ENCODE data around the gene ADAM15.

ADAM15 gene

DNA sequence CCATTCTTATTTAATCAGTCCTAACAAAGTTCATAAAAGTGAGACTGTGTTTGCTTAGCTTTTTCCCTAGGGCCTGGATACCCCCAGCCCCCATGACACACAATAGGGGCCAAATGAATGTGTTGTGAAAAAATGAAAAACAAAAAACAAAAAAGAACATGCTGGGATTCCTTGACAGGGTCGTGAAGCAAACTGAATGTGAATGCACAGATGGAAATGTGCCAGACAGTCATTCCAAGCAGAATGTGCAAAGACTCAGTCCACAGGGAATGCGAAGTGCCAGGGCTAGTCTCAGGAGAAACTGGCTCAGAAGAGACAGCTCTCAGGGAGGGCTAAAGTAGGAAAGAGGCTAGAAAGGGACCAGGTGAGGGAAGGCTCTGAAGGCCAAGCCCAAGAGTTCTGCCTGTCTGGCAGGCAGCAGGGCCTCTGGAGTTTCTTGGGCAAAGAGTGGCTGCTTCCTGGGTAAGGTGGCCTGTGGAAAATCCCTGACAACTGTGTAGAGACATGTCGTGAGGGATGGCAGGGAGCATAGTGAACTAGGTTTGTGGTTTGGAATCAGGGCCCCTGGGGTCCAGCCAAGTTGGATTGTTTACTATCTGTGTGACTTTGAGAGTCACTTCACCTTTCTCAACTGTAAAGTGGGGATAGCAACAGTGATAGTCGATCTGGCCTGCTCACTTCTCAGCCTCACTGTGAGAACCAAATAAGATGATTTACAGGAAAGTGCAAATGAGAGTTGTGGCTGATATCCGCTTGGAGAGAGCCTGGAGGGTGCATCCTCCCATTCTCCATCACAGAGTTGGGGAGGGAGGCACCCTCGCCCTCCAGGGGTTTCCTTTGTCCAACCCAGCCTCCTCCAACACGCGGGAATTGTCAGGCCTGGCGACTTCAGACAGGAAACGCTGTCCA, 1.2 kb upstream of the ADAM15 start:
- TF ChIP-seq, protein P1, sequence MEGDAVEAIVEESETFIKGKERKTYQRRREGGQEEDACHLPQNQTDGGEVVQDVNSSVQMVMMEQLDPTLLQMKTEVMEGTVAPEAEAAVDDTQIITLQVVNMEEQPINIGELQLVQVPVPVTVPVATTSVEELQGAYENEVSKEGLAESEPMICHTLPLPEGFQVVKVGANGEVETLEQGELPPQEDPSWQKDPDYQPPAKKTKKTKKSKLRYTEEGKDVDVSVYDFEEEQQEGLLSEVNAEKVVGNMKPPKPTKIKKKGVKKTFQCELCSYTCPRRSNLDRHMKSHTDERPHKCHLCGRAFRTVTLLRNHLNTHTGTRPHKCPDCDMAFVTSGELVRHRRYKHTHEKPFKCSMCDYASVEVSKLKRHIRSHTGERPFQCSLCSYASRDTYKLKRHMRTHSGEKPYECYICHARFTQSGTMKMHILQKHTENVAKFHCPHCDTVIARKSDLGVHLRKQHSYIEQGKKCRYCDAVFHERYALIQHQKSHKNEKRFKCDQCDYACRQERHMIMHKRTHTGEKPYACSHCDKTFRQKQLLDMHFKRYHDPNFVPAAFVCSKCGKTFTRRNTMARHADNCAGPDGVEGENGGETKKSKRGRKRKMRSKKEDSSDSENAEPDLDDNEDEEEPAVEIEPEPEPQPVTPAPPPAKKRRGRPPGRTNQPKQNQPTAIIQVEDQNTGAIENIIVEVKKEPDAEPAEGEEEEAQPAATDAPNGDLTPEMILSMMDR (IDR thresholded peaks at IDR 0.05; ENCODE audit: unreplicated experiment in 3 of 3), result no peak
- H3K9me3 Mint-ChIP-seq, result no peaks in the 10 kb centered on the region
- peak overlapping the region; percentile 75 to 94 (median 91) for H3K27ac Mint-ChIP-seq
- H3K36me3 Mint-ChIP-seq (ENCODE audit: low read depth), result no peaks in the 10 kb centered on the region
- peak overlapping the region; percentile 88 to 89 (median 88) for H3K4me3 Mint-ChIP-seq
- H3K27me3 Mint-ChIP-seq (ENCODE audit: low read depth), result peaks cover 8% of the 10 kb centered on the region
- H3K4me1 Mint-ChIP-seq, result peaks cover 22% of the 10 kb centered on the region

DNA sequence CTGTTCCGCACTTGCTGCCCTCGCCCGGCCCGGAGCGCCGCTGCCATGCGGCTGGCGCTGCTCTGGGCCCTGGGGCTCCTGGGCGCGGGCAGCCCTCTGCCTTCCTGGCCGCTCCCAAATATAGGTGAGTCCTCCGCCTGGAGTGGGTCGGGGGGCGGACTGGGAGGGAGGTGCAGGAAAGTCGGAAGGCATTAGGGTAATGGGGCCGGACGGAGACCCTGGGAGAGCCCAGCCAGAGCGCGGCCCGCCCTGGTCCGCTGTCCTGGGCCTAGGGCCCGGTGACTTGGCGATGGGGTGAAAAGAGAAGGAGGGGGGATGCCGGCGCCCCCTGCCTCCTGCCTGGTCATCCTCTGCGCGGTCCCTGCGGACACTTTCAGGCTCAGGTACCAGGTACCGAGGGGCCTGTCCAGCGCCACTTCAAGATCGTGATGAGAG, 243 bp downstream of the ADAM15 start:
- Mint-ChIP-seq H3K4me3 (peak overlapping the region; percentile 80 to 85 (median 81)), H3K4me1 (peaks cover 18% of the 10 kb centered on the region), H3K27me3 (ENCODE audit: low read depth) (peaks cover 8% of the 10 kb centered on the region), H3K9me3 (no peaks in the 10 kb centered on the region), H3K36me3 (ENCODE audit: low read depth) (no peaks in the 10 kb centered on the region), H3K27ac (no peak overlapping the region)
- TF ChIP-seq, protein P1 (IDR thresholded peaks at IDR 0.05; ENCODE audit: unreplicated experiment in 3 of 3), result no peak

DNA sequence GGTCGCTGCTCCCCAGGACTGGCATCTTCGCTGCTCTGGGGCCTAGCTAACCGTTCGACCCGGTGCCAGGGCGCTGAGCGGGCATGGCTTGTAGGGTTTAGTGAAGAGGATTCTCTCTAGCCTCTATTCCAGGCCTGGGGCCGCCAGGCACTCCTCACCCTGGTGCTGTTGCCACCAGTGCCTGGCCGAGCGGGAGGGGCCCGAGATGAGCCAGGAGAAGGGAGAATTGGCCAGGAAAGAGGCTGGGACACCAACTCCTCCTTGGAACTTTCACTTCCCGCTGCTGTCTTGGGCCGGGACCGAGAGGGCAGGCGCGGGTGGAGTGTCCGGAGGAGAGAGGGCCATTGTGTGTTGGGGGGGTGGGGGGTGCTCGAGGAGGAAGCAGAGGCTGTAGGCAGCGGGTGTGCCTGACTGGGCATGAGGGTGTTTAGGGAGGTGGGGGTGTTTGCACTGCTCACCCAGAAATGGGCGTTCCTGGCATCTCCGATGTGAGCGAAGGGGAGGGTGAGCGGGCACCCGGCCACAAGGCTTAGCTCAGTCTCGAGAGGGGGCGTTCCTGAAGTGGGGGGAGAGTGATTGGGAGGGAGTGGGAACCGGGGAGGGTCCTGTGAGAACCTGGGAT, 772 bp downstream of the ADAM15 start:
- Mint-ChIP-seq H3K27me3 (ENCODE audit: low read depth) (peaks cover 8% of the 10 kb centered on the region), H3K36me3 (ENCODE audit: low read depth) (no peaks in the 10 kb centered on the region), H3K4me3 (peak overlapping the region; percentile 80 to 85 (median 81)), H3K4me1 (peaks cover 18% of the 10 kb centered on the region), H3K9me3 (no peaks in the 10 kb centered on the region), H3K27ac (no peak overlapping the region)
- TF ChIP-seq, protein P1 (IDR thresholded peaks at IDR 0.05; ENCODE audit: unreplicated experiment in 3 of 3), result no peak

DNA sequence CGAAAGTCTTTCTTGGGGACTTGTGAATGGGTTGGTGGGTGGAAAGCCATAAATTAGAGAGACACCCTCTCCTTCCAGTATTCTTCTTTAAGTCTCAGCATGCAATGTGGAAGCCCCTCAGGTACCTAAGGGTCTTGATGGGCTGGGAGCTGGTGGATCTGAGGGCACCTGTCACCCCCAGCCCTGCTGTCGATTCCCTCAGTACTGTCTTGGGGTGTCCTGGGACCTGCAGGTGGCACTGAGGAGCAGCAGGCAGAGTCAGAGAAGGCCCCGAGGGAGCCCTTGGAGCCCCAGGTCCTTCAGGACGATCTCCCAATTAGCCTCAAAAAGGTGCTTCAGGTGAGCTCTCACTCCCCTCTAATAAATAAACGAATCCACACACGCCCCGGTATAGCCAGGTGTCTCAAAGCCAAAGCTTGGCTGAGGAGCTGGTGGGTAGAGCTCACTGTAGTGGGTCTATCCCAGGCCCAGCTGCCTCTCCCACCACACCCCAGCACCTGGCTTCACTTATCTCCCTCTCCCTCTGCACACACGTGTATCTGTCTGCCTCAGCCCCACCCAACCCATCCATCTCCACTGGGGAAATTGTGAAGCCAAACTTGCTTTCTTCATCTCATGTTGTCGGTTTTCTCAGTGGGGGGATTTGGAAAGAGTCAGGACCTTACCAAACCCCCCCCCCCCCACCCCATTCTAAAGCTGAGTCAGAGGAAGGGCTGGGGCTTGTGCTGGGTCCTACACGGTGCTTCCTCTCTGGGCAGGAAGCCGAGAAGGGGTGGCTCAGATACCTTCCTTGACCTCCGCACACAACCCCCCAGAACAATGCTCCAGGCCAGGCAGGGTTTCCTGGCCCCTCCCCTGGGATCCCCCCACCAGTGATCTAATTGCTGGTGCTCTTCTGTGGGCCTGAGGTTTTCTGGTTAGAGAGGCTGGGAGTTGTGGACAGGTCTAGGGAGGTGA, 1.6 kb downstream of the ADAM15 start:
- Mint-ChIP-seq H3K27me3 (ENCODE audit: low read depth) (peaks cover 8% of the 10 kb centered on the region), H3K9me3 (no peaks in the 10 kb centered on the region), H3K27ac (no peak overlapping the region), H3K4me3 (peak overlapping the region; percentile 80 to 85 (median 81)), H3K36me3 (ENCODE audit: low read depth) (no peaks in the 10 kb centered on the region), H3K4me1 (peaks cover 18% of the 10 kb centered on the region)
- TF ChIP-seq, protein P1 (IDR thresholded peaks at IDR 0.05; ENCODE audit: unreplicated experiment in 3 of 3), result no peak

DNA sequence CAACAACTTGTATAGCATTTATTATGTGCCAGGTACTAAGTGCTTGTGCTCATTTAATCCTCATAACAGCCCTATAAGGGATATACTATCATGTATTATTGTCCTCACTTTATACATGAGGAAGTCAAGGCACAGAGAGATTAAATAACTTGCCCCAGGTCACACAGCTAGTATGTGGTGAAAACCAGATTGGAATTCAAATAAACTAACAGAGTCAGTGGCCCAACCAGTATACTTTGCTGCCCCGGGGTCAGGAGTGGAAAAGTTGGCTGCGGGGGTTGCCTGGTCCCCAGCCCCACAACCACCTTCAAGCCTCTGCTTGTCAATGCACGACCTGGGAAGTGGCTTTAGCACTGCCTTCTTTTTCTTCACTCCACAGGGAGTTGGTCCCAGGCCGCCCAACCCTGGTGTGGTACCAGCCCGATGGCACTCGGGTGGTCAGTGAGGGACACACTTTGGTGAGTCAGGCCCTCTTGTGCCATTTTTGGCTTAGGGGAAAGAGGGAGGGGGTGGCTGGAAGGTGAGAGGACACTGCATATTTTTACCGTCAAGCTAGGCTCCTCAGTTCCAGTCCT, 2.5 kb downstream of the ADAM15 start:
- H3K27me3 Mint-ChIP-seq (ENCODE audit: low read depth), result peaks cover 8% of the 10 kb centered on the region
- H3K9me3 Mint-ChIP-seq, result no peaks in the 10 kb centered on the region
- H3K4me3 Mint-ChIP-seq, result peak overlapping the region; percentile 57 to 61 (median 60)
- TF ChIP-seq, protein P1 (IDR thresholded peaks at IDR 0.05; ENCODE audit: unreplicated experiment in 3 of 3), result no peak
- peaks cover 16% of the 10 kb centered on the region for H3K4me1 Mint-ChIP-seq
- H3K36me3 Mint-ChIP-seq (ENCODE audit: low read depth), result no peaks in the 10 kb centered on the region
- no peak overlapping the region for H3K27ac Mint-ChIP-seq

Measured in nephron (organoid).